Hepatocyte (in vitro differentiated cells): Measurements from ENCODE around the gene KIAA0319L. TPM values are rescaled to one million over a fixed set of nuclear protein-coding genes. Genes with fewer than 3 reads are reported as not detected.

Experiments
- DNase-seq: peaks from one replicate; pipeline ENCODE4 v3.0.0-alpha.2; 2016; ENCODE audit warnings: low spot score
- H2AFZ ChIP-seq: fragments of 200-600 bp; sonication (generic); 2 replicates; pipeline ENCODE4 v1.6.0; 2016; ENCODE audit warnings: antibody characterized with exemption, mild to moderate bottlenecking
- H3K27ac ChIP-seq: fragments of 200-600 bp; sonication (generic); 2 replicates; pipeline ENCODE4 v1.5.1; 2016; ENCODE audit warnings: mild to moderate bottlenecking
- H3K27me3 ChIP-seq: fragments of 200-600 bp; sonication (generic); 2 replicates; pipeline ENCODE4 v1.6.1; 2016
- H3K36me3 ChIP-seq: fragments of 200-600 bp; sonication (generic); replicated peaks from 2 replicates; pipeline ENCODE4 v1.5.1; 2016; ENCODE audit warnings: low read depth; ENCODE audit not compliant: insufficient read depth
- H3K4me1 ChIP-seq: fragments of 200-600 bp; sonication (generic); 2 replicates; pipeline ENCODE4 v1.5.1; 2016; ENCODE audit warnings: mild to moderate bottlenecking, moderate library complexity; ENCODE audit not compliant: insufficient read depth
- H3K4me2 ChIP-seq: fragments of 200-600 bp; sonication (generic); 2 replicates; pipeline ENCODE4 v1.6.0; 2016
- H3K4me3 ChIP-seq: fragments of 200-600 bp; sonication (generic); 2 replicates; pipeline ENCODE4 v1.5.1; 2016; ENCODE audit warnings: mild to moderate bottlenecking
- H3K79me2 ChIP-seq: fragments of 200-600 bp; sonication (generic); 2 replicates; pipeline ENCODE4 v1.6.0; 2017; ENCODE audit warnings: mild to moderate bottlenecking
- H3K9me2 ChIP-seq: fragments of 200-600 bp; sonication (generic); replicated peaks from 2 replicates; pipeline ENCODE4 v1.6.0; 2017; ENCODE audit warnings: mild to moderate bottlenecking; ENCODE audit not compliant: insufficient read depth
- H3K9me3 ChIP-seq: fragments of 200-600 bp; sonication (generic); 2 replicates; pipeline ENCODE4 v1.5.1; 2016; ENCODE audit warnings: low read depth, mild to moderate bottlenecking
- H4K20me1 ChIP-seq: fragments of 200-600 bp; sonication (generic); 2 replicates; pipeline ENCODE4 v1.6.0; 2016; ENCODE audit warnings: mild to moderate bottlenecking; ENCODE audit not compliant: insufficient read depth, poor library complexity, severe bottlenecking
- CTCF ChIP-seq: fragments of 200-600 bp; sonication (generic); IDR thresholded peaks from 2 replicates; pipeline ENCODE4 v1.5.1; 2016; ENCODE audit warnings: antibody characterized with exemption, mild to moderate bottlenecking; ENCODE audit not compliant: poor library complexity
- EZH2 ChIP-seq: fragments of 200-600 bp; sonication (generic); IDR thresholded peaks from 2 replicates; pipeline ENCODE4 v1.6.1; 2016; ENCODE audit warnings: antibody characterized with exemption, mild to moderate bottlenecking, borderline replicate concordance
- EZH2phosphoT487 ChIP-seq: fragments of 200-600 bp; sonication (generic); IDR thresholded peaks from one replicate; pipeline ENCODE4 v1.6.1; 2018; ENCODE audit warnings: antibody characterized with exemption, mild to moderate bottlenecking, low read depth, moderate library complexity; ENCODE audit not compliant: unreplicated experiment, severe bottlenecking
- WGBS: methylation state at CpG from one replicate; pipeline ENCODE4 v1.1.6; 2016; ENCODE audit warnings: low lambda C conversion rate; ENCODE audit errors: missing lambda C conversion rate; 5-methylcytosine and 5-hydroxymethylcytosine counted together
- polyA plus RNA-seq: library from polyadenylated mRNA; unstranded; fragments of >200 nt; fragmentation: Nextera tagmentation; extraction: Ambion mirVana; gene quantifications from 2 replicates; pipeline ENCODE4 v1.2.1, GENCODE V29; 2016
- total RNA-seq: library from RNA; depleted of rRNA; stranded (reverse); fragments of >200 nt; gene quantifications from 2 replicates; pipeline ENCODE4 v1.2.3, GENCODE V29; 2014

Gene KIAA0319L
- total and polyA plus RNA-seq, 2 experiments from 2014 or later = 56.3 to 77.7 TPM

GRCh38 chr1:35428360-35428759 lies 128.8 kb downstream of the KIAA0319L start:
- TF ChIP-seq EZH2phosphoT487 (no peak), CTCF (no peak), EZH2 (no peak)
- Histone ChIP-seq H3K4me1 (no peaks in the 10 kb centered on the region), H3K27me3 (no peaks in the 10 kb centered on the region), H2AFZ (no peak overlapping the region), H3K79me2 (no peaks in the 10 kb centered on the region), H3K9me2 (no peaks in the 10 kb centered on the region), H3K4me2 (no peak overlapping the region), H3K27ac (no peak overlapping the region), H4K20me1 (no peaks in the 10 kb centered on the region), H3K4me3 (no peak overlapping the region), H3K9me3 (no peaks in the 10 kb centered on the region), H3K36me3 (no peaks in the 10 kb centered on the region)
- DNase-seq = no peak
- whole genome bisulfite sequencing = 90% methylated on average over 7 of the region's 7 CpGs

GRCh38 chr1:35426097-35426586 lies 131.1 kb downstream of the KIAA0319L start:
- no peak for TF ChIP-seq CTCF
- no peak for TF ChIP-seq EZH2phosphoT487
- Histone ChIP-seq H2AFZ (no peak overlapping the region), H3K9me3 (no peaks in the 10 kb centered on the region), H3K4me2 (no peak overlapping the region), H3K27ac (no peak overlapping the region), H3K27me3 (no peaks in the 10 kb centered on the region), H3K4me3 (no peak overlapping the region), H3K9me2 (no peaks in the 10 kb centered on the region), H4K20me1 (no peaks in the 10 kb centered on the region), H3K36me3 (no peaks in the 10 kb centered on the region), H3K4me1 (no peaks in the 10 kb centered on the region), H3K79me2 (no peaks in the 10 kb centered on the region)
- DNase-seq = no peak
- 79% methylated on average over 2 of the region's 2 CpGs for WGBS

GRCh38 chr1:35408925-35409324 lies 148.3 kb downstream of the KIAA0319L start:
- 96% methylated on average over 1 of the region's 1 CpG for WGBS
- TF ChIP-seq CTCF = no peak
- no peak for TF ChIP-seq EZH2phosphoT487
- no peak for TF ChIP-seq EZH2
- Histone ChIP-seq H3K27me3 (no peaks in the 10 kb centered on the region), H3K4me2 (no peak overlapping the region), H3K36me3 (no peaks in the 10 kb centered on the region), H3K9me3 (no peaks in the 10 kb centered on the region), H2AFZ (no peak overlapping the region), H3K9me2 (no peaks in the 10 kb centered on the region), H3K4me3 (no peak overlapping the region), H3K79me2 (no peaks in the 10 kb centered on the region), H3K27ac (no peak overlapping the region), H3K4me1 (no peaks in the 10 kb centered on the region), H4K20me1 (no peaks in the 10 kb centered on the region)
- no peak for DNase-seq

GRCh38 chr1:35407743-35408142 lies 149.5 kb downstream of the KIAA0319L start:
- no peak overlapping the region for H2AFZ ChIP-seq
- no peak overlapping the region for H3K4me2 ChIP-seq
- no peaks in the 10 kb centered on the region for H3K9me3 ChIP-seq
- no peaks in the 10 kb centered on the region for H4K20me1 ChIP-seq
- no peaks in the 10 kb centered on the region for H3K9me2 ChIP-seq
- no peak overlapping the region for H3K4me3 ChIP-seq
- H3K36me3 ChIP-seq = no peaks in the 10 kb centered on the region
- H3K4me1 ChIP-seq = no peaks in the 10 kb centered on the region
- TF ChIP-seq EZH2phosphoT487 (no peak), CTCF (no peak), EZH2 (no peak)
- DNase-seq = no peak
- H3K27me3 ChIP-seq = no peaks in the 10 kb centered on the region
- no peak overlapping the region for H3K27ac ChIP-seq
- no peaks in the 10 kb centered on the region for H3K79me2 ChIP-seq
- 83% methylated on average over 4 of the region's 4 CpGs for WGBS
